Activated CD4-positive, alpha-beta T cell treated with anti-CD3 and anti-CD28 coated beads, Interleukin-2, amount 50 U/mL, for 24 hours (primary cell): ENCODE results near the gene SPTSSB.
A peak's percentile ranks its signal among the peaks of the same experiment; 100 is the strongest.

Source experiments
- DNase-seq, 2 donors: peaks; one replicate each; pipeline ENCODE4 v3.0.0-alpha.2; 2020; ENCODE audit warnings: low read depth in 1 of 2, low spot score in 1 of 2

The SPTSSB gene

GRCh38 chr3:161392853-161393252 lies 21.5 kb upstream of the SPTSSB start:
- no peak for DNase-seq

- DNase-seq = no peak
Measured at GRCh38 chr3:161390200-161390599, 18.9 kb upstream of the SPTSSB start.

- DNase-seq = no peak
Measured at GRCh38 chr3:161389445-161390035, 18.2 kb upstream of the SPTSSB start.

GRCh38 chr3:161388855-161389254 lies 17.5 kb upstream of the SPTSSB start:
- no peak for DNase-seq

GRCh38 chr3:161386991-161387770 lies 15.9 kb upstream of the SPTSSB start:
- DNase-seq = no peak

GRCh38 chr3:161372321-161373260 lies 1.3 kb upstream of the SPTSSB start:
- DNase-seq = no peak

- DNase-seq = no peak
Measured at GRCh38 chr3:161369531-161369930, 1.8 kb downstream of the SPTSSB start.

GRCh38 chr3:161366094-161366493 lies 5.2 kb downstream of the SPTSSB start:
- DNase-seq = no peak

- DNase-seq = no peak
Measured at GRCh38 chr3:161358488-161358887, 12.8 kb downstream of the SPTSSB start.

GRCh38 chr3:161356287-161356686 lies 15.0 kb downstream of the SPTSSB start:
- no peak for DNase-seq

GRCh38 chr3:161355508-161355907 lies 15.8 kb downstream of the SPTSSB start:
- DNase-seq = no peak

GRCh38 chr3:161354554-161354953 lies 16.8 kb downstream of the SPTSSB start:
- no peak for DNase-seq

- no peak for DNase-seq
Measured at GRCh38 chr3:161351330-161351729, 20.0 kb downstream of the SPTSSB start.

- DNase-seq = no peak
Measured at GRCh38 chr3:161350916-161351315, 20.4 kb downstream of the SPTSSB start.

- DNase-seq = peak in 1 of 2 donors; percentile 42
Measured at GRCh38 chr3:161349529-161350312, 21.6 kb downstream of the SPTSSB start.

GRCh38 chr3:161348796-161349400 lies 22.4 kb downstream of the SPTSSB start:
- DNase-seq = no peak

GRCh38 chr3:161347726-161348125 lies 23.6 kb downstream of the SPTSSB start:
- DNase-seq = no peak

GRCh38 chr3:161345023-161345422 lies 26.3 kb downstream of the SPTSSB start:
- DNase-seq = no peak

- DNase-seq = no peak
Measured at GRCh38 chr3:161343986-161344385, 27.3 kb downstream of the SPTSSB start.

GRCh38 chr3:161343540-161343939 lies 27.8 kb downstream of the SPTSSB start:
- no peak for DNase-seq

- no peak for DNase-seq
Measured at GRCh38 chr3:161342629-161343028, 28.7 kb downstream of the SPTSSB start.
